HL-60 (cell line): ENCODE results near the gene PPP1R16B.

ENCODE experiments used
- GABPA ChIP-seq: IDR thresholded peaks from 2 replicates; pipeline ENCODE4 v1.6.1; 2012; ENCODE audit warnings: low read depth
- POLR2AphosphoS5 ChIP-seq: IDR thresholded peaks from 2 replicates; pipeline ENCODE4 v1.6.1; 2012; ENCODE audit warnings: low read depth
- TF ChIP-seq, protein P1 (sequence below): IDR thresholded peaks from one replicate; pipeline ENCODE4 v1.5.1; 2011; ENCODE audit warnings: low read length, control low read depth, inconsistent platforms; ENCODE audit not compliant: insufficient read depth

DNA sequence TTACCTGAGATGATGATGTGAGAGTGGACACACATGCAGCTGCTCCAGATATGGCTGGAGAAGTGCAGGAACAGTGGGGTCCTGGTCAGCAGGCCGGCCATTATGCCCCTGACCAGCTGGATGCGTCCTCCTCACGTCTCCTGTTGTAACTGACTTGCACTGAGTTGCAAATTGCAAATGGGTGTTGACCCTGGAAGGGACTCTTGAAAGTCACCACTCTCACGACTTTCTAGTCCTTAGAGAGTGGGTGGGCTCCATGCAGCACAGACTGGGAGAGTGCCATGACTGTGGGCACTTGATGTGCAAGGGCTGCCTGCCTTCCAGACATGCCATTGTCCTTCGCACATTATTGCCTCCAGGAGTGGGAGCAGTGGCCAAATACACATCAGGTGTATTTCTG, 131.5 kb downstream of the PPP1R16B start:
- TF ChIP-seq POLR2AphosphoS5 (no peak), GABPA (no peak)
- TF ChIP-seq, protein P1, sequence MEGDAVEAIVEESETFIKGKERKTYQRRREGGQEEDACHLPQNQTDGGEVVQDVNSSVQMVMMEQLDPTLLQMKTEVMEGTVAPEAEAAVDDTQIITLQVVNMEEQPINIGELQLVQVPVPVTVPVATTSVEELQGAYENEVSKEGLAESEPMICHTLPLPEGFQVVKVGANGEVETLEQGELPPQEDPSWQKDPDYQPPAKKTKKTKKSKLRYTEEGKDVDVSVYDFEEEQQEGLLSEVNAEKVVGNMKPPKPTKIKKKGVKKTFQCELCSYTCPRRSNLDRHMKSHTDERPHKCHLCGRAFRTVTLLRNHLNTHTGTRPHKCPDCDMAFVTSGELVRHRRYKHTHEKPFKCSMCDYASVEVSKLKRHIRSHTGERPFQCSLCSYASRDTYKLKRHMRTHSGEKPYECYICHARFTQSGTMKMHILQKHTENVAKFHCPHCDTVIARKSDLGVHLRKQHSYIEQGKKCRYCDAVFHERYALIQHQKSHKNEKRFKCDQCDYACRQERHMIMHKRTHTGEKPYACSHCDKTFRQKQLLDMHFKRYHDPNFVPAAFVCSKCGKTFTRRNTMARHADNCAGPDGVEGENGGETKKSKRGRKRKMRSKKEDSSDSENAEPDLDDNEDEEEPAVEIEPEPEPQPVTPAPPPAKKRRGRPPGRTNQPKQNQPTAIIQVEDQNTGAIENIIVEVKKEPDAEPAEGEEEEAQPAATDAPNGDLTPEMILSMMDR, result no peak
